ENCODE data around the gene TERT. TPM values are rescaled to one million over a fixed set of nuclear protein-coding genes. Genes with fewer than 3 reads are reported as not detected.
"Not testable (repeated sequence)": the region's sequence is repeated elsewhere in the genome, so short reads cannot be mapped to it uniquely, and the experiment has no call there.

TERT gene
- total RNA-seq, 1 donor from 2014 or later, result not detected

DNA sequence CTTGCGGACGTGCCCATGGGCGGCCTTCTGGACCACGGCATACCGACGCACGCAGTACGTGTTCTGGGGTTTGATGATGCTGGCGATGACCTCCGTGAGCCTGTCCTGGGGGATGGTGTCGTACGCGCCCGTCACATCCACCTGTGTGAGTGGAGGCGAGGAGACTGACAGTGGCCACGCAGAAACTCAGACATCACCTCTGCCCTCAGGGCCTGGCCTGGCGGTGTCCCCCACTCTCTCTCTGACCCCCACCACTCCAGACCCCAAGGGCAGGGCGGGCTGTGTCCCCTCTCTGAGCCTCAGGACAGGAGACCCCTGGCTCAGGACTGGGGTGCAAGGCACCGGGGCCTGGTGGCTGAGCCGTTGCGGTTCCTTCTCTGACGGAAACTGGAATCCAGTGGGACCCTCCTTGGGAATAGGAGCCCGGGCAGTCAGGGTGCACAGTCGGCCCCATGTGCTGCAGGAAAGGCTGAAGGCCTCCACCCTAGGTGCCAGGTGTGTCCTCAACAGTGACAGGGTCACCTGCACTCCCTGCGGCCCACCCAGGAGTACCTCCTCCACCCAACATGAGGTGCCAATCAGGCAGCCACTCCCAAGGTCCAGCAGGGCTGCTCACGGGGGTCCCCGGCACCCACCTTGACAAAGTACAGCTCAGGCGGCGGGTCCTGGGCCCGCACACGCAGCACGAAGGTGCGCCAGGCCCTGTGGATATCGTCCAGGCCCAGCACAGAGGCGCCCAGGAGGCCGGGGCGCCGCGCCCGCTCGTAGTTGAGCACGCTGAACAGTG is 16.0 kb downstream of the TERT start:
- DNase-seq (ENCODE audit: low spot score), result no peak

DNA sequence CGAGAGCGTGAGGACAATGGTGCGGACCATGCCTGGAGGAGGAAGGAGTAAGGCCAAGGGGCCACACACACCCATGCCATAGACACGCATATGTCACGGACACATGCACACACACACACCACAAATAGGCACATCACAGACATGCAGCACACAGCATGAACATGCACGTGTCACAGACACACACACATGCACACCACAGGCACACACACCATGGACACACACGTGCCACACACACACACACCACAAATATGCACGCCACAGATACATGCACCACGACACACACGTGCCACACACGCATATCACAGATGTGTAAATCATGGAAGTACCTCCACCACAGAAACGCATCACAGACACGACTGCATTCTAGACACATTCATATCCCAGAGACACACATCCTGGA is 16.7 kb downstream of the TERT start:
- DNase-seq (ENCODE audit: low spot score), result no peak

DNA sequence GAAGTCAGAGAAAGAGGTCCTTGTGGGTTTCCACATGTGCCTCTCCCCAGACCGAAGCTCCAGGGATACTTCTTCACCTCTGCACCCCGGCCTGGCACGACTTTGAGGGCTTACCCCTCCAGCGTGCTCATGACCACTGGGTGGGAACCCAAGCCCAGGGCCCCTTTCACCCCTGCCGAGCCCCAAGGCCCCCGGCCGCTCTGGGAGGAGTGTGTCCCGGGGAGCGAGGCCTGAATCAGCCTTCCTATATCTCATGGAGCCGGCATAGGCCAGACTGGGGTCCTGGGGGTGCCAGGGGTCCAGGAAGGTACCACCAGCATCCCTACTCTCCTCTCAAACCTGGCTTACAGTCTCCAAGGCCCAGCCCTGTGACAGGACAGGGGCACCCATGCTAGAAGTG is 17.1 kb downstream of the TERT start:
- DNase-seq (ENCODE audit: low spot score), result no peak

DNA sequence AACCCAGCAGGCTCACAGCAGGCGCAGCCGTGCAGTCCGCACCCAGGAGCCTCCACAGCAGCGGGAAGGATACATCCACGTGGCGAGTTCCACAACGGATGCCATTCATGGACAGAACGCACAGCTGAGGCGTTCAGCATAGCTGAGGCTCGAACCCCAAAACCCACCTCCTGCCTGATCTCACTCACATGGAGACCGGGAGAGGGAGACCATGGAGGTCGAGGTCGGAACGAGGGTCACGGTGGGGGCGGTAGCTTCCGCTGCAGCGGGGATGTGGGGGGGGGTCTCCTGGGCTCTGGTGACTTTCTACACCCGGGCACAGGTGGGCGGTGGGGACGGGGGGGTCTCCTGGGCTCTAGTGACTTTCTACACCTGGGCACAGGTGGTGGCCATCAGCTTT is 17.5 kb downstream of the TERT start:
- no peak for DNase-seq (ENCODE audit: low spot score)

DNA sequence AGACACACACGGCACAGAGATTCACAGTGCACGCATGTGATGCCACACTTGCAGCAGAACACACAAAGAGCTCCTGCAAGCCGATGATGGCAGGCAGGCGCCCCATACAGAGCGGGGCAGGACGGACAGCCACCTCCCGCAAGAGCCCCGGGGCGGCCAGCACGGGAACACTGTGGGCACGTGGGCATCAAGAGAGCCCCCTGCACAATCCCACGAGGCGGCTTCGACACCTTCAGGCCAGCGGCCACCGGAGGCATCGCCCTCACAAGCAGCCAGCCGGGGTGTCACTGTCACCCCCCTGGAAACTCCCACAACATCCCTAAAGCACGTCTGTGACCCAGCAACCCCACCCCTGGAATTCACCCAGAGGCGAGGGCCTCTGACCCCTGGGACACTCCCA is 17.9 kb downstream of the TERT start:
- DNase-seq (ENCODE audit: low spot score), result no peak

DNA sequence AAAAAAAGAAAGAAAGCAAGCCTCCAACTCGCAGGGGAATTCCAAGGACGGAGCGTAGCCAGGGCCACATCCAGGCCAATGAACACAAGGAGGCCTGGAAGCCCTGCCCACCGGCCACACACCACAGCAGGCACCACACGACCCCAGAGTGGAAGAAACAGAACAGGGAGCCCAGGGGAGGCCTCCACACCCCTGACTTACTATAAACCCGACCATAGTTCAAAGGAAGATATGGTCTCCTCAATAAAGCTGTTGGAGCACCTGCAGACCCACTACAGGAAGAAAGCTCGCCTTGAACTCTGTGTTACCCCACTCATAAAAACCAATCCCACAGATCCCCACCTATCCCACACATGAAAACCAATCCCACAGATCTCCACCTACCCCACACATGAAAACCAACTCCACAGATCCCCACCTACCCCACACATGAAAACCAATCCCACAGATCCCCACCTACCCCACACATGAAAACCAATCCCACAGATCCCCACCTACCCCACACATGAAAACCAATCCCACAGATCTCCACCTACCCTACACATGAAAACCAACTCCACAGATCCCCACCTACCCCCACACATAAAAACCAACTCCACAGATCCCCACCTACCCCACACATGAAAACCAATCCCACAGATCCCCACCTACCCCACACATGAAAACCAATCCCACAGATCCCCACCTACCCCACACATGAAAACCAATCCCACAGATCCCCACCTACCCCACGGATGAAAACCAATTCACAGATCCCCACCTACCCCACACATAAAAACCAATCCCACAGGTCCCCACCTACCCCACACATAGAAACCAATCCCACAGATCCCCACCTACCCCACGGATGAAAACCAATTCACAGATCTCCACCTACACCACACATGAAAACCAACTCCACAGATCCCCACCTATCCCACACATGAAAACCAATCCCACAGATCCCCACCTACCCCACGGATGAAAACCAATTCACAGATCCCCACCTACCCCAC is 19.2 kb downstream of the TERT start:
- not testable (repeated sequence) for DNase-seq (ENCODE audit: low spot score)

DNA sequence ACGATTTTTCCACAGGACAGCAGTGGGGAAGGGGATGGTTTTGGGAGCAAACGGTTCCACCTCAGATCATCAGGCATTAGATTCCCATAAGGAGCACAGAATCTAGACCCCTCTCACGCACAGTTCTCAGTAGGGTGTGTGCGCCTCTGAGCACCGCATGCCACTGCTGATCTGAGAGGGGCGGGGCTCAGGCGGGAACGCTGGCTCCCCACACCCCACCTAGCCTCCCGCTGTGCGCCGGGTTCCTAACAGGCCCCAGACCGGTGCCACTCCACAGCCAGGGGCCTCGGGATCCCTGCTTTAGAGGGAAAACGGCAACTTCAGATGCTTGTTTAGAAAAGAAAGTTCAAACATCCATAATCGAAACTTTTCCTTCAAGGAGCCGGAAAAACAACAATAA is 20.4 kb downstream of the TERT start:
- no peak for DNase-seq (ENCODE audit: low spot score)

DNA sequence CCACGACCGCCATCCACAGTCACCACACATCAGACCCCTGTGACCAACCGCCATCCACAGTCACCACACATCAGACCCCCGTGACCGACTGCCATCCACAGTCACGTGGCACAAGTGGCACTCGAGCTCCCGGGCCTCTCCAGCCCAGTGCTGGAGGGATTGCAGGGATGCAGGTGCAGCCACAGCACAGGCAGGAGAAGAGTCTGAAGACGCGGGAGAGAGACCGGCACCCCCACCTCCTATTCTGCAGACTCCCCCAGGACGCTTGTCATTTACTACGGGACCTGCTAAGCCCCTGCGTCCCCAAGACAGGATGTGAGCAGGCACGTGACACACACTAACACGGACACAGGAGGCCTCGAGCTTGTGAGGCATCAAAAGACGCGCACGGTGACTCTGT is 21.1 kb downstream of the TERT start:
- no peak for DNase-seq (ENCODE audit: low spot score)

DNA sequence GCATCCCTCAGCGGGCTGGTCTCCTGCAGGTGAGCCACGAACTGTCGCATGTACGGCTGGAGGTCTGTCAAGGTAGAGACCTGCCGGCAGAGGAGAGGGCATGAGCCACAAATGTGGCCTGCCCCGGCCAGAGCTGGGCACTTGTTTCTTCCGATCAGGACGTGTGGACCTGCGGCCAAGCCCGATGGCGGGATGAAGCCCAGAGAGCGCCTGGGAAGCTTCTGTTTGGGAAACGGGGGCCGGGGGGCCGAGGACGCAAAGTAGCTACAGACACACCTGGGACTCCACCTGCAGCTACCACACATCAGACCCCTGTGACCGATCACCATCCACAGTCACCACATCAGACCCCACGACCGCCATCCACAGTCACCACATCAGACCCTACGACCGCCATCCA is 22.7 kb downstream of the TERT start:
- no peak for DNase-seq (ENCODE audit: low spot score)

DNA sequence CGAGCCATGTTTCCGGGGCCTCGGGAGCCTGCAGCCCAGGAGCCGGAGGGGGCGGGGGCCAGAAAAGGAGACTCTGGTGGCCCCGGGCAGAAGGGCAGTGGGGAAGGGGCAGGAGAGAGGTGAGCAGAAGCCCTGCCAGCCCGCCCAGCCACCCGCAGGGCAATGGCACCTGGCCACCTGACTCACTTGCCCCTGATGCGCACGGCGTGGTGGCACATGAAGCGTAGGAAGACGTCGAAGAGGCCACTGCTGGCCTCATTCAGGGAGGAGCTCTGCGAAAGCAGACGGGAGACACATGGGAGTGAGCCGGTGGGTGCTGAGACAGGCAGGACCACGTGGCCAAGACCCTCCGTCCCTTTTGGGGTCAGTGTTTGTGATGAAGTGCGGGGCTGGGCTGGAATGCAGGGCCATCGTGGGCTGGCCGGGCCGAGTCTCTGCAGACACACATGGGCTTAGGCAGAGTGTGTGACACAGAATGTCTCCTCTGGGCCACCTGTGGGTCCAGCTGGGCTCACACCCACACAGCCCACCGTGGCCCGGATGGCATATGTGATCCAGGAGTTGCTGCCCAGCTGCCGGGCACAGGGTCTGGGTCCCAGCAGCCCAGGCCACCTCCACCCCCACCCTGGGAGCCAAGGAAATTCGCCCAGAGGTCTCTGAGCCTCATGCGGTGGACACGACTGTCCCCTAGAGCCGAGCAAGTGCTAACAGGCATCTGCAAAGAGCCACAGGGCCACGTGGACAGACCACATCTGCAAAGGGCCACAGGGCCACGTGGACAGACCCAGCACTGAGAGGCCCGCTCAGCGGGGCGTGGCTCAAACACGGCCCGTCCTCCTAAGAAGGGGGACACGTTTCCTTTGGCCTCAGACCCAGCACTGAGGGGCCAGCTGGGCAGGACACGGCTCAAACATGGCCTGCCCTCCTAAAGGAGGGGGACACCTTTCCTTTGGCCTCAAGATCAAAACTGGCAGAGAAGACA is 23.6 kb downstream of the TERT start:
- no peak for DNase-seq (ENCODE audit: low spot score)

DNA sequence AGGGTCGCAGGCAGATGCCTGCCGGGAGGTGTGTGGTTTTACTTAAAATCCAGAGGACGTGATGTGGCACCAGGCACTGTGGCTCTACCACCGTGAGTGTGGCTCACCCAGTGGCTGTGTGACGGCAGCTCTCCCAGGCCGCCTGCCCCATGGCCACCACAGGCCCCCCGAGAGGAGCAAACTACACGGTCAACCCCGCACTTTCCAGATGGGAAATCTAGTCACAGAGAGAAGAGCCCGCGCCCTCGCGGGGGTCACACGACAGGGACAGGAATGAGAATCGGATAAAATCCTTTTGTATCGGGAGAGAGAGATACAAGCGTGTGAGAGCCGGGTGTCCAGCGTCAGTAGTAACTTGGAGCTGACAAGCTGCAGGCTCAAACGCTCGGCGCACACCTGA is 24.4 kb downstream of the TERT start:
- no peak for DNase-seq (ENCODE audit: low spot score)

DNA sequence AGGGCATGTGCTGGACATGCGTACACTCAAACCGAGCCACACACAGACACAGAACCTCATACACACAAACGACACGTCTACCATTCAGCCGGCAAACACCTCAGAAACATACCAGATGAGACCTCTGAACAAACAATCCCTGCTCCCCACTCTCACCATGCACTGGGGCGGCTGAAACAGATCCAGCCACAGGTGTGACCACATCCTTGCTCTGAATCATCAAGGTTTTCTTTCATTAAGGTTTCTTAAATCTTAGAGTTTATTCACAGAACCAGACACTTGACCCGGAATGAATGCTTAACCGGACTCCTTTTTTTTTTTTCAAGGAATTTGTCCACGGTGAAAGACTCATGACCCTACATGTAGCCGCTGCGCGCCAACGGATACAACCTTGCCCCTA is 26.2 kb downstream of the TERT start:
- no peak for DNase-seq (ENCODE audit: low spot score)

DNA sequence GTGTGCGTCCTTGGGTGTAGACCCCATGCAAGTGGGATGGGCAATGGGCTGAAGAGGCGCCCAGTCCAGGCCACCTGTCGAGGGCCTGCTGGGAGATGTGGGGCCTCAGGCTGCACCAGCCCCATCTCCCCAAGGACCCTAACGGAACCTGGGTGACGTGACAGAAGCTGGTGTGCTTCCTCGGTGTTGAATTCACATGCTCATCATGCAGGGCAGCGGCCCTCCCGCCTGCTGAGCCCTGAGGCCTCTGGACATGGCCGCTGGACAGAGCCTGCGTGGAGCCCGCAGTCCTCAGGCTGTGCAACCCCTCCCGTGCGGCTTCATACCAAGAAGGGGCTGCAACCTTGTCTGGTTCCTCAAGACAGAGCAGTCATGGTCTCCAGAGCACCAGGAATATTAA is 26.8 kb downstream of the TERT start:
- DNase-seq (ENCODE audit: low spot score), result no peak

DNA sequence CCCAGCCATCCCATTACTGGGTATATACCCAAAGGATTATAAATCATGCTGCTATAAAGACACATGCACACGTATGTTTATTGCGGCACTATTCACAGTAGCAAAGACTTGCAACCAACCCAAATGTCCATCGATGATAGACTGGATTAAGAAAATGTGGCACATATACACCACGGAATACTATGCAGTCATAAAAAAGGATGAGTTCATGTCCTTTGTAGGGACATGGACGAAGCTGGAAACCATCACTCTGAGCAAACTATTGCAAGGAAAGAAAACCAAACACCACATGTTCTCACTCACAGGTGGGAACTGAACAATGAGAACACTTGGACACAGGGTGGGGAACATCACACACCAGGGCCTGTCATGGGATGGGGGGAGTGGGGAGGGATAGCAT is 27.4 kb downstream of the TERT start:
- DNase-seq (ENCODE audit: low spot score), result not testable (repeated sequence)

DNA sequence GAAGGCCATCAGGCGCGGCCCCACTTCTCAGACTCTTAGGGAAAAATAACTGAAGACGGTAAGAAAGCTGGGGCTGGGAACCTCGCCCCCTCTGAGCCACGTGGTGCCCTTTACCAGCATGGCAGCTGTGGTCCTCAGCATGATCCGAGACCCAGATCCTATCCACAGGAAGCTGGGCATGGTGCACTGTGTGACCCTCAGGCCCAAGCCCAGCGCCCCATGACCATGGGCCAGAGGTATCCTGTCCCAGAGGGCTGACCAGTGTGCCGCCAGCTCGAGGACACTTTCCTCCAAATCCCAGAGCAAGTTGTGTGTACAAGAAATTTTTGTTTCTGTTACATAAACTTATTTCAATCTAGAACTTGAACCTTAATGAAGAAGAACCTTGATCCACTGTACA is 28.1 kb downstream of the TERT start:
- no peak for DNase-seq (ENCODE audit: low spot score)

DNA sequence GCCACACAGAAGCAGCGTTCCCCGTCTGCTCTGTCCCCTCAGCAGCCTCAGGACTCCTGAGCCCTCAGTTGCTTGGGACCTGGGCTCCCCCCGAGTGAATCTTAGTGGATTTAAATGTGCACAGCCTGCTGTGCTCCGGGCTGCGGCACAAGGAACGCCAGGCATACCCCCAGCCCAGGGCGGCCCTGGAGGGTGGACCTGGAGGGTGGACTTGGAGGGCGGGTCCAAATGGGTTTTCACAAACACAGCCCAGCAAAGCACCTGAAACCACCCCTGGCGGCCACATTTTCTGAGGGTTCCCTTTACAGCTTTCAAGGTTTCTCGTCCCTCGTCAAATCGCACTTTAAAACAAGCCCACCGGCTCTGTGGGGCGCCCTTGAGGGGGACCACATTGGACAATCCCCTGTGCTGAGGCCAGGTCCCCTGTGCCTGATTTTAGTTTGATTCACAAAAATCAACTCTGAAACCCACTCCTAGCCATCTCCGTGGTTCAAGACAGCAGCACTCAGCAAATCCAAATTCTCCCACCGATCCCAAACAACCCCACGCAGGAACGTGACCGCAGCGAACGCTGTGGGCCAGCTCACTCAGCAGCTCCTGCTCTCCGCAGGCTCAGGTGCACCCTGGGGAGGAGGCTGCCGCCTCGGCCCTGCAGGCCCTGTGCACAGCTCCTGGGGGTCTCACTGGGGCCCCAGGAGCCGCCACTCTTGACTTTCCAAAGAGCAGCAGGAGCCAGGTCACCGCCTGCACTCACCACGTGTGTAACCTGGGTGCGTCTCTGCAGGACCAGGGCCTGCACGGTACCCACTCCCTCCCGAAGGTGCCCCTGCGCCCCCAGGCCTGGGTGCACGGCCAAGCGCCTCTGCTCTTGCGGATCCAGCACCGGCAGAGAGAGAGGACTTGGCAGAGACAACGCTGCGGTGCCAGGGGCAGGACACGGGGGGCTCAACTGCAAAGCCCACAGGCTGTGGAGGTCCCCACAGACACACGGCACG is 29.1 kb downstream of the TERT start:
- DNase-seq (ENCODE audit: low spot score), result no peak

DNA sequence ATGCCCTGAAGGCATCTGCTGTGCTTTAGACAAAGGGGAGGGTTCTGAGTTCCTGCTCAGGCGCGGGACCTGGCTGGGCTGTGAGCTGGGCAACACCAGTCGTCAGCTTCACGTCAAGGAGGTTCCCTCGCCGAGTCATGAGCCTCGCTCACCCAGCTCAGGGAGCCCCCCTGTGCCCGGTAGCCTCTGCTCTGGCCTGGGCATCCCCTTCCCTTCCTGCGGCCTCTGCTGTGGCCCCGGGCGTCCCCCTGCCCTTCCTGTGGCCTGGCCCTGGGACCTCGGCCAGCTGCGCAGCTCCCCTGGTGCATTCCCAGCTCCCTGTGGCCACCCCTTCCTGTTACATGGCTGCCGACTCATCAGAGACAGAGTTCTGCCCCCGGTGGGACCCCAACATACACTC is 29.8 kb downstream of the TERT start:
- DNase-seq (ENCODE audit: low spot score), result no peak

DNA sequence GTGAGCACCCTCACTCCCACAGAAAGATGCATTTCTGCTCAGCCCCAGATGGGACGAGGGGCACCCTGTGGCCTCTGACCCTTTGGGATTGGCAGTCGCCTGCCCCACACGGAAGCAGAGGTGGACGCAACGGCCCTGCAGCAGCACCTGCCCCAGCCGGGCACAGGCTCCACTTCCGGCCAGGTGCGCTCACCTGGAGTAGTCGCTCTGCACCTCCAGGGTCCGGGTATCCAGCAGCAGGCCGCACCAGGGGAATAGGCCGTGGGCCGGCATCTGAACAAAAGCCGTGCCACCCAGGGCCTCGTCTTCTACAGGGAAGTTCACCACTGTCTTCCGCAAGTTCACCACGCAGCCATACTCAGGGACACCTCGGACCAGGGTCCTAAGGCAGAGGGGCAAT is 30.7 kb downstream of the TERT start:
- DNase-seq (ENCODE audit: low spot score), result no peak

DNA sequence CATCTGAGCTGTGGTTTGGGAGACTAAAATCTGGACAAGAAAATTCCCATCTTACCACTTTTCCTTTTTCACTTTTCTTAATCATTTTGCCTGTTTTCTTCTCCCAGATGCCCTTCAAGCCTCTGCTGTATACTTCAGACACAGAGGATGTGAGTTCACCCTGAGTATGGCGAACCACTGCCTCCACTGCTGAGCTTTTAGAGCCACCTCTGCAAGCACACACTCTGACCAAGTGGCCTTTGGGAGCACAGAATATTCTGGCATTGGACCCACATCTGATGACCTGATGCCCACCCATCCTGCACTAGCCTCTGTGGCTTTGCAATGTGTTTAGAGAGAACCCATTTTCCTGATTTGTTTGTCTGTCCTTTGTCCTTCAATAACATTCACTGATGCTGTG is 32.5 kb downstream of the TERT start:
- DNase-seq (ENCODE audit: low spot score), result no peak

DNA sequence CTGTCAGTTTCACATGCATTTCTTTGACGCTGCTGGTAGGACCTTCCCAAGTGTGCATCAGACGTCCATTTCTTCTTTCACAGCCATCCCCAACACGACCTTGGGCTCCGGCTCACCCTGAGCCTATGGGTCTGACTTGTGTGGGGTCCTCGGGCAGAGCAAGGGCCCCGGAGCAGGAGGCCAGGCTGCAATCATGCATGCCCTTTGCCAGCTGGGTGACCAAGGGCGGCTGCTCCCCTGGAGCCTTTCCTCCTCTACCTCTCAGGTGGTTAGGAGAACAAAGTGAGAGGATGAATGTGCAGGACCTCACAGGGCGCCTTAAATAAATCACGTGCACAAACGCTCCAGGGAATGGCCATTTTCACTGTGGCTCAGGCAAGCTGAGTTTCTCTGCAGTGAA is 33.2 kb downstream of the TERT start:
- DNase-seq (ENCODE audit: low spot score), result no peak
